ENCODE measurements around the gene SMYD5.

The SMYD5 gene

GRCh38 chr2:73264783-73265182 is 50.7 kb downstream of the SMYD5 start:
- Histone ChIP-seq H4K91ac (ENCODE audit: low read depth, low read length) (no peak overlapping the region), H3K4me3 (ENCODE audit: low read depth, low read length) (no peak overlapping the region), H2AFZ (ENCODE audit: insufficient read depth, low read length, poor library complexity) (no peak overlapping the region), H2BK5ac (ENCODE audit: low read depth, low read length, poor library complexity) (no peak overlapping the region), H3K9ac (ENCODE audit: low read length) (no peak overlapping the region), H4K8ac (ENCODE audit: low read depth, low read length) (no peak overlapping the region), H3K4me2 (ENCODE audit: low read length) (no peak overlapping the region), H3K79me1 (ENCODE audit: low read length) (no peaks in the 10 kb centered on the region), H2AK5ac (ENCODE audit: low read length) (no peak overlapping the region), H3K9me3 (ENCODE audit: insufficient read depth, low read depth, low read length) (peaks cover 4% of the 10 kb centered on the region), H3K23ac (ENCODE audit: low read length) (no peak overlapping the region), H3K27me3 (ENCODE audit: insufficient read depth, low read length) (peaks cover 19% of the 10 kb centered on the region), H4K12ac (ENCODE audit: low read depth, low read length) (no peak overlapping the region), H3K14ac (ENCODE audit: low read length) (no peak overlapping the region), H3K4me1 (ENCODE audit: control insufficient read depth in 1 of 2, insufficient read depth in 2 of 2, low read length in 2 of 2) (peaks cover 8 to 22% of the 10 kb centered on the region in 2 experiments), H2BK12ac (ENCODE audit: low read length) (no peak overlapping the region), H3K4ac (ENCODE audit: low read depth, low read length) (no peak overlapping the region), H2BK120ac (ENCODE audit: insufficient read depth, low read length, poor library complexity) (no peak overlapping the region), H3K36me3 (ENCODE audit: control insufficient read depth in 1 of 2, insufficient read depth in 2 of 2, low read length in 2 of 2) (no peaks in the 10 kb centered on the region), H3K79me2 (ENCODE audit: control insufficient read depth, insufficient read depth, low read length, poor library complexity) (no peaks in the 10 kb centered on the region), H3K18ac (ENCODE audit: low read length) (no peak overlapping the region), H3K27ac (ENCODE audit: low read depth, low read length) (no peak overlapping the region)
- no peak for DNase-seq
- WGBS (ENCODE audit: extremely low coverage, insufficient coverage, insufficient read length): no CpG with 5 or more reads among the region's 4 CpGs

- Histone ChIP-seq H3K27ac (ENCODE audit: low read depth, low read length) (no peak overlapping the region), H2AK5ac (ENCODE audit: low read length) (no peak overlapping the region), H2BK120ac (ENCODE audit: insufficient read depth, low read length, poor library complexity) (no peak overlapping the region), H3K36me3 (ENCODE audit: control insufficient read depth in 1 of 2, insufficient read depth in 2 of 2, low read length in 2 of 2) (no peaks in the 10 kb centered on the region), H3K4ac (ENCODE audit: low read depth, low read length) (no peak overlapping the region), H4K91ac (ENCODE audit: low read depth, low read length) (no peak overlapping the region), H3K9ac (ENCODE audit: low read length) (no peak overlapping the region), H4K12ac (ENCODE audit: low read depth, low read length) (no peak overlapping the region), H3K23ac (ENCODE audit: low read length) (no peak overlapping the region), H3K4me3 (ENCODE audit: low read depth, low read length) (no peak overlapping the region), H4K8ac (ENCODE audit: low read depth, low read length) (no peak overlapping the region), H2AFZ (ENCODE audit: insufficient read depth, low read length, poor library complexity) (no peak overlapping the region), H3K79me1 (ENCODE audit: low read length) (no peaks in the 10 kb centered on the region), H3K4me1 (ENCODE audit: control insufficient read depth in 1 of 2, insufficient read depth in 2 of 2, low read length in 2 of 2) (peaks cover 8 to 22% of the 10 kb centered on the region in 2 experiments), H2BK12ac (ENCODE audit: low read length) (no peak overlapping the region), H2BK5ac (ENCODE audit: low read depth, low read length, poor library complexity) (no peak overlapping the region), H3K14ac (ENCODE audit: low read length) (no peak overlapping the region), H3K79me2 (ENCODE audit: control insufficient read depth, insufficient read depth, low read length, poor library complexity) (no peaks in the 10 kb centered on the region), H3K9me3 (ENCODE audit: insufficient read depth, low read depth, low read length) (peaks cover 4% of the 10 kb centered on the region), H3K4me2 (ENCODE audit: low read length) (no peak overlapping the region), H3K18ac (ENCODE audit: low read length) (no peak overlapping the region), H3K27me3 (ENCODE audit: insufficient read depth, low read length) (peaks cover 25% of the 10 kb centered on the region)
- WGBS (ENCODE audit: extremely low coverage, insufficient coverage, insufficient read length): no CpG with 5 or more reads among the region's 28 CpGs
- no peak for DNase-seq
Observed at GRCh38 chr2:73265298-73266060, 51.4 kb downstream of the SMYD5 start.

GRCh38 chr2:73266061-73266901 is 52.2 kb downstream of the SMYD5 start:
- no peaks in the 10 kb centered on the region for H3K79me1 ChIP-seq (ENCODE audit: low read length)
- H3K4me2 ChIP-seq (ENCODE audit: low read length): no peak overlapping the region
- H2AFZ ChIP-seq (ENCODE audit: insufficient read depth, low read length, poor library complexity): no peak overlapping the region
- no peak overlapping the region for H2AK5ac ChIP-seq (ENCODE audit: low read length)
- H2BK5ac ChIP-seq (ENCODE audit: low read depth, low read length, poor library complexity): no peak overlapping the region
- no peaks in the 10 kb centered on the region for H3K79me2 ChIP-seq (ENCODE audit: control insufficient read depth, insufficient read depth, low read length, poor library complexity)
- H2BK120ac ChIP-seq (ENCODE audit: insufficient read depth, low read length, poor library complexity): no peak overlapping the region
- WGBS (ENCODE audit: extremely low coverage, insufficient coverage, insufficient read length): no CpG with 5 or more reads among the region's 26 CpGs
- H3K23ac ChIP-seq (ENCODE audit: low read length): no peak overlapping the region
- H4K91ac ChIP-seq (ENCODE audit: low read depth, low read length): no peak overlapping the region
- no peak overlapping the region for H2BK12ac ChIP-seq (ENCODE audit: low read length)
- no peak overlapping the region for H4K12ac ChIP-seq (ENCODE audit: low read depth, low read length)
- DNase-seq: peak; percentile 42 to 59
- peaks cover 7% of the 10 kb centered on the region for H3K9me3 ChIP-seq (ENCODE audit: insufficient read depth, low read depth, low read length)
- H4K8ac ChIP-seq (ENCODE audit: low read depth, low read length): no peak overlapping the region
- no peak overlapping the region for H3K4me3 ChIP-seq (ENCODE audit: low read depth, low read length)
- no peak overlapping the region for H3K14ac ChIP-seq (ENCODE audit: low read length)
- no peak overlapping the region for H3K27ac ChIP-seq (ENCODE audit: low read depth, low read length)
- H3K4me1 ChIP-seq (ENCODE audit: control insufficient read depth in 1 of 2, insufficient read depth in 2 of 2, low read length in 2 of 2): peaks cover 8 to 22% of the 10 kb centered on the region in 2 experiments
- no peak overlapping the region for H3K4ac ChIP-seq (ENCODE audit: low read depth, low read length)
- H3K36me3 ChIP-seq (ENCODE audit: control insufficient read depth in 1 of 2, insufficient read depth in 2 of 2, low read length in 2 of 2): no peaks in the 10 kb centered on the region
- no peak overlapping the region for H3K18ac ChIP-seq (ENCODE audit: low read length)
- no peak overlapping the region for H3K9ac ChIP-seq (ENCODE audit: low read length)
- peaks cover 25% of the 10 kb centered on the region for H3K27me3 ChIP-seq (ENCODE audit: insufficient read depth, low read length)

GRCh38 chr2:73267008-73267407 is 53.0 kb downstream of the SMYD5 start:
- no peak overlapping the region for H3K9ac ChIP-seq (ENCODE audit: low read length)
- no peak for DNase-seq
- H3K14ac ChIP-seq (ENCODE audit: low read length): no peak overlapping the region
- no peak overlapping the region for H3K4ac ChIP-seq (ENCODE audit: low read depth, low read length)
- H3K27me3 ChIP-seq (ENCODE audit: insufficient read depth, low read length): peaks cover 25% of the 10 kb centered on the region
- H3K36me3 ChIP-seq (ENCODE audit: control insufficient read depth in 1 of 2, insufficient read depth in 2 of 2, low read length in 2 of 2): no peaks in the 10 kb centered on the region
- H4K8ac ChIP-seq (ENCODE audit: low read depth, low read length): no peak overlapping the region
- no peak overlapping the region for H2AFZ ChIP-seq (ENCODE audit: insufficient read depth, low read length, poor library complexity)
- H3K23ac ChIP-seq (ENCODE audit: low read length): no peak overlapping the region
- no peak overlapping the region for H4K91ac ChIP-seq (ENCODE audit: low read depth, low read length)
- peaks cover 8 to 22% of the 10 kb centered on the region in 2 experiments for H3K4me1 ChIP-seq (ENCODE audit: control insufficient read depth in 1 of 2, insufficient read depth in 2 of 2, low read length in 2 of 2)
- no peak overlapping the region for H2BK5ac ChIP-seq (ENCODE audit: low read depth, low read length, poor library complexity)
- no peaks in the 10 kb centered on the region for H3K79me1 ChIP-seq (ENCODE audit: low read length)
- H3K27ac ChIP-seq (ENCODE audit: low read depth, low read length): no peak overlapping the region
- no peak overlapping the region for H2BK120ac ChIP-seq (ENCODE audit: insufficient read depth, low read length, poor library complexity)
- no peak overlapping the region for H2AK5ac ChIP-seq (ENCODE audit: low read length)
- no peak overlapping the region for H3K18ac ChIP-seq (ENCODE audit: low read length)
- peaks cover 7% of the 10 kb centered on the region for H3K9me3 ChIP-seq (ENCODE audit: insufficient read depth, low read depth, low read length)
- no peak overlapping the region for H4K12ac ChIP-seq (ENCODE audit: low read depth, low read length)
- H2BK12ac ChIP-seq (ENCODE audit: low read length): no peak overlapping the region
- no CpG with 5 or more reads among the region's 4 CpGs for WGBS (ENCODE audit: extremely low coverage, insufficient coverage, insufficient read length)
- no peak overlapping the region for H3K4me3 ChIP-seq (ENCODE audit: low read depth, low read length)
- no peak overlapping the region for H3K4me2 ChIP-seq (ENCODE audit: low read length)
- H3K79me2 ChIP-seq (ENCODE audit: control insufficient read depth, insufficient read depth, low read length, poor library complexity): no peaks in the 10 kb centered on the region

All from trophoblast cell (in vitro differentiated cells and primary cell).